NCI-H2081 (cell line): ENCODE data around the gene XRRA1.
A peak's percentile ranks its signal among the peaks of the same experiment; 100 is the strongest.
"Not testable (repeated sequence)": the region's sequence is repeated elsewhere in the genome, so short reads cannot be mapped to it uniquely, and the experiment has no call there.

Source experiments
- DNase-seq, 2 experiments: peaks; one replicate each; lab custom pipeline; 2025; lab: John Stamatoyannopoulos, UW

The XRRA1 gene

GRCh38 chr11:74948898-74949752 is at the start of gene XRRA1, which contains the start of gene SPCS2:
TSS of gene XRRA1 (minus strand) at chr11:74949091. CDS start at chr11:74940878, 8,213 bp downstream.
TSS of gene SPCS2 (plus strand) at chr11:74949266. CDS start at chr11:74949286, 20 bp downstream.
- peak; percentile 96 to 98 for DNase-seq

GRCh38 chr11:74992852-74993251 is 44.0 kb upstream of the XRRA1 start:
- no peak for DNase-seq

GRCh38 chr11:74990941-74991340 is 42.0 kb upstream of the XRRA1 start:
- no peak for DNase-seq

- not testable (repeated sequence) for DNase-seq
These were observed 41.3 kb upstream of the XRRA1 start for GRCh38 chr11:74990150-74990549.

- DNase-seq: no peak
These were observed 40.4 kb upstream of the XRRA1 start for GRCh38 chr11:74989260-74989638.

GRCh38 chr11:74988541-74989259 is 39.8 kb upstream of the XRRA1 start, which contains the start of gene NEU3:
TSS of gene NEU3 (plus strand) at chr11:74988933. CDS start at chr11:74989061, 128 bp downstream.
- DNase-seq: peak; percentile 80 to 86

- DNase-seq: no peak
These were observed 35.8 kb upstream of the XRRA1 start for GRCh38 chr11:74984730-74985129.

- DNase-seq: no peak
These were observed 35.2 kb upstream of the XRRA1 start for GRCh38 chr11:74984070-74984469.

- DNase-seq: no peak
These were observed 33.0 kb upstream of the XRRA1 start for GRCh38 chr11:74981888-74982287.

GRCh38 chr11:74980634-74981033 is 31.7 kb upstream of the XRRA1 start:
- no peak for DNase-seq

- DNase-seq: no peak
These were observed 29.1 kb upstream of the XRRA1 start for GRCh38 chr11:74978041-74978440.

GRCh38 chr11:74971424-74971823 is 22.5 kb upstream of the XRRA1 start:
- DNase-seq: no peak

GRCh38 chr11:74970852-74971395 is 22.0 kb upstream of the XRRA1 start:
- no peak for DNase-seq

- no peak for DNase-seq
These were observed 17.8 kb upstream of the XRRA1 start for GRCh38 chr11:74966651-74967050.

GRCh38 chr11:74960128-74960527 is 11.2 kb upstream of the XRRA1 start:
- not testable (repeated sequence) for DNase-seq

GRCh38 chr11:74957937-74958629 is 9.2 kb upstream of the XRRA1 start:
- no peak for DNase-seq

- DNase-seq: no peak
These were observed 7.6 kb upstream of the XRRA1 start for GRCh38 chr11:74956397-74957015.

GRCh38 chr11:74954199-74954598 is 5.3 kb upstream of the XRRA1 start:
- no peak for DNase-seq

GRCh38 chr11:74953451-74953850 is 4.6 kb upstream of the XRRA1 start:
- no peak for DNase-seq

- DNase-seq: no peak
These were observed 3.9 kb upstream of the XRRA1 start for GRCh38 chr11:74952752-74953151.

- no peak for DNase-seq
These were observed 2.3 kb upstream of the XRRA1 start for GRCh38 chr11:74951226-74951625.
